HepG2 (cell line): ENCODE data around the gene EMCN.

Source experiments
- ARNT2 ChIP-seq: sonication (generic); formaldehyde crosslinking; IDR thresholded peaks from 2 replicates; pipeline ENCODE4 v1.8.0; 2022; ENCODE audit warnings: mild to moderate bottlenecking, low read depth, missing genetic modification reagents, moderate library complexity
- EZH2 ChIP-seq: conservative IDR thresholded peaks from 2 replicates; pipeline ENCODE4 v1.6.1; 2012; ENCODE audit warnings: mild to moderate bottlenecking, low read depth, low read length, moderate library complexity
- JUNB ChIP-seq: sonication (generic); formaldehyde crosslinking; IDR thresholded peaks from 2 replicates; pipeline ENCODE4 v1.8.0; 2022; ENCODE audit warnings: missing genetic modification reagents, mild to moderate bottlenecking, borderline replicate concordance
- KDM6A ChIP-seq: IDR thresholded peaks from 2 replicates; pipeline ENCODE4 v1.6.1; 2016; ENCODE audit warnings: low read depth
- NONO ChIP-seq, 2 experiments: fragments of 450-650 bp in 1 of 2; sonication (generic) in 1 of 2; formaldehyde crosslinking in 1 of 2; IDR thresholded peaks in 1 of 2; conservative IDR thresholded peaks in 1 of 2; 2 replicates each; pipeline versions ENCODE4 v1.6.1 to v1.8.0; 2017 to 2022; ENCODE audit warnings: mild to moderate bottlenecking in 1 of 2, missing genetic modification reagents in 1 of 2, moderate library complexity in 1 of 2
- NR2F1 ChIP-seq, 2 experiments: fragments of 450-650 bp in 1 of 2; formaldehyde crosslinking in 1 of 2; IDR thresholded peaks; 2 replicates each; pipeline versions ENCODE4 v1.5.0 to v1.6.1; 2016 to 2020; ENCODE audit warnings: mild to moderate bottlenecking in 1 of 2, missing compliant biosample characterization in 1 of 2, missing genetic modification reagents in 1 of 2, moderate library complexity in 1 of 2
- RBM22 ChIP-seq: fragments of 200-400 bp; formaldehyde crosslinking; optimal IDR thresholded peaks from 2 replicates; pipeline ENCODE3; 2017; ENCODE audit warnings: mild to moderate bottlenecking, low read length, moderate library complexity
- ZBTB43 ChIP-seq: sonication (generic); formaldehyde crosslinking; conservative IDR thresholded peaks from 2 replicates; pipeline ENCODE4 v1.4.0; 2020; ENCODE audit warnings: missing genetic modification reagents
- ZKSCAN8 ChIP-seq: IDR thresholded peaks from 2 replicates; pipeline ENCODE4 v1.6.1; 2016; ENCODE audit warnings: borderline replicate concordance, missing genetic modification reagents, missing compliant biosample characterization
- ZNF256 ChIP-seq: sonication (generic); formaldehyde crosslinking; conservative IDR thresholded peaks from 2 replicates; pipeline ENCODE4 v1.4.0; 2020; ENCODE audit warnings: missing genetic modification reagents
- TF ChIP-seq, protein P1 (sequence below): sonication (generic); formaldehyde crosslinking; conservative IDR thresholded peaks from 2 replicates; pipeline ENCODE4 v1.4.0; 2020; ENCODE audit warnings: mild to moderate bottlenecking, missing genetic modification reagents, moderate library complexity
- TF ChIP-seq, protein P2 (sequence below): sonication (generic); formaldehyde crosslinking; IDR thresholded peaks from 2 replicates; pipeline ENCODE4 v1.5.0; 2020; ENCODE audit warnings: mild to moderate bottlenecking, missing genetic modification reagents, moderate library complexity
- TF ChIP-seq, protein P3 (sequence below): sonication (generic); formaldehyde crosslinking; IDR thresholded peaks from 2 replicates; pipeline ENCODE4 v1.8.1; 2023; ENCODE audit warnings: mild to moderate bottlenecking, missing genetic modification reagents
- TF ChIP-seq, protein P4 (sequence below): sonication (generic); formaldehyde crosslinking; IDR thresholded peaks from 2 replicates; pipeline ENCODE4 v1.5.0; 2020; ENCODE audit warnings: missing genetic modification reagents

DNA sequence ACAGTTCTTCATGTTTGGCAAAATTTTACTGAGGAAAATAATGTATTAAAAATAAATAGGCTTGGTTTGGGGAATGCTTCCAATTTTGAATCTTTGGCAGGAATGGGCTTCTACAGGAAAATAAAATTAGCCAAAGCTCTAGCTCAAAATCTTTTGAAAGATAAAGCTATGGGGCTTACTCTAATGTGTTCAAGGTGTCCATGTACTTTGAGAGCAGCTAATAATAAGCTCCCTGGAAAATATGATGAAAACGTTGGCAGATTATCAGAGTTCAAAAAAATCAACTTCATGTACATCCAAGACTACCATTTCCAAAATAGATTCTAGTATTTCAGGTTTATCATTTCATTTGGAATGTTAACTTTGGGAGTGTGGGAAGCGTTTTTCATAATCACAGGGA, 158.4 kb downstream of the EMCN start:
- TF ChIP-seq, protein P1, sequence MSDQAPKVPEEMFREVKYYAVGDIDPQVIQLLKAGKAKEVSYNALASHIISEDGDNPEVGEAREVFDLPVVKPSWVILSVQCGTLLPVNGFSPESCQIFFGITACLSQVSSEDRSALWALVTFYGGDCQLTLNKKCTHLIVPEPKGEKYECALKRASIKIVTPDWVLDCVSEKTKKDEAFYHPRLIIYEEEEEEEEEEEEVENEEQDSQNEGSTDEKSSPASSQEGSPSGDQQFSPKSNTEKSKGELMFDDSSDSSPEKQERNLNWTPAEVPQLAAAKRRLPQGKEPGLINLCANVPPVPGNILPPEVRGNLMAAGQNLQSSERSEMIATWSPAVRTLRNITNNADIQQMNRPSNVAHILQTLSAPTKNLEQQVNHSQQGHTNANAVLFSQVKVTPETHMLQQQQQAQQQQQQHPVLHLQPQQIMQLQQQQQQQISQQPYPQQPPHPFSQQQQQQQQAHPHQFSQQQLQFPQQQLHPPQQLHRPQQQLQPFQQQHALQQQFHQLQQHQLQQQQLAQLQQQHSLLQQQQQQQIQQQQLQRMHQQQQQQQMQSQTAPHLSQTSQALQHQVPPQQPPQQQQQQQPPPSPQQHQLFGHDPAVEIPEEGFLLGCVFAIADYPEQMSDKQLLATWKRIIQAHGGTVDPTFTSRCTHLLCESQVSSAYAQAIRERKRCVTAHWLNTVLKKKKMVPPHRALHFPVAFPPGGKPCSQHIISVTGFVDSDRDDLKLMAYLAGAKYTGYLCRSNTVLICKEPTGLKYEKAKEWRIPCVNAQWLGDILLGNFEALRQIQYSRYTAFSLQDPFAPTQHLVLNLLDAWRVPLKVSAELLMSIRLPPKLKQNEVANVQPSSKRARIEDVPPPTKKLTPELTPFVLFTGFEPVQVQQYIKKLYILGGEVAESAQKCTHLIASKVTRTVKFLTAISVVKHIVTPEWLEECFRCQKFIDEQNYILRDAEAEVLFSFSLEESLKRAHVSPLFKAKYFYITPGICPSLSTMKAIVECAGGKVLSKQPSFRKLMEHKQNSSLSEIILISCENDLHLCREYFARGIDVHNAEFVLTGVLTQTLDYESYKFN (CRISPR knock-in tag) = no peak
- TF ChIP-seq, protein P2, sequence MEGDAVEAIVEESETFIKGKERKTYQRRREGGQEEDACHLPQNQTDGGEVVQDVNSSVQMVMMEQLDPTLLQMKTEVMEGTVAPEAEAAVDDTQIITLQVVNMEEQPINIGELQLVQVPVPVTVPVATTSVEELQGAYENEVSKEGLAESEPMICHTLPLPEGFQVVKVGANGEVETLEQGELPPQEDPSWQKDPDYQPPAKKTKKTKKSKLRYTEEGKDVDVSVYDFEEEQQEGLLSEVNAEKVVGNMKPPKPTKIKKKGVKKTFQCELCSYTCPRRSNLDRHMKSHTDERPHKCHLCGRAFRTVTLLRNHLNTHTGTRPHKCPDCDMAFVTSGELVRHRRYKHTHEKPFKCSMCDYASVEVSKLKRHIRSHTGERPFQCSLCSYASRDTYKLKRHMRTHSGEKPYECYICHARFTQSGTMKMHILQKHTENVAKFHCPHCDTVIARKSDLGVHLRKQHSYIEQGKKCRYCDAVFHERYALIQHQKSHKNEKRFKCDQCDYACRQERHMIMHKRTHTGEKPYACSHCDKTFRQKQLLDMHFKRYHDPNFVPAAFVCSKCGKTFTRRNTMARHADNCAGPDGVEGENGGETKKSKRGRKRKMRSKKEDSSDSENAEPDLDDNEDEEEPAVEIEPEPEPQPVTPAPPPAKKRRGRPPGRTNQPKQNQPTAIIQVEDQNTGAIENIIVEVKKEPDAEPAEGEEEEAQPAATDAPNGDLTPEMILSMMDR = no peak
- TF ChIP-seq NONO (IDR thresholded peaks at IDR 0.05) (no peak), NONO (CRISPR knock-in tag; conservative IDR thresholded peaks at IDR 0.05) (no peak), RBM22 (no peak), KDM6A (CRISPR knock-in tag) (no peak), ARNT2 (CRISPR knock-in tag) (no peak), ZKSCAN8 (no peak), EZH2 (no peak), JUNB (CRISPR knock-in tag) (no peak), NR2F1 (CRISPR knock-in tag; IDR thresholded peaks at IDR 0.05) (no peak), ZNF256 (CRISPR knock-in tag) (no peak), ZBTB43 (CRISPR knock-in tag) (no peak)
- TF ChIP-seq, protein P3, sequence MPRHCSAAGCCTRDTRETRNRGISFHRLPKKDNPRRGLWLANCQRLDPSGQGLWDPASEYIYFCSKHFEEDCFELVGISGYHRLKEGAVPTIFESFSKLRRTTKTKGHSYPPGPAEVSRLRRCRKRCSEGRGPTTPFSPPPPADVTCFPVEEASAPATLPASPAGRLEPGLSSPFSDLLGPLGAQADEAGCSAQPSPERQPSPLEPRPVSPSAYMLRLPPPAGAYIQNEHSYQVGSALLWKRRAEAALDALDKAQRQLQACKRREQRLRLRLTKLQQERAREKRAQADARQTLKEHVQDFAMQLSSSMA (CRISPR knock-in tag) = no peak
- TF ChIP-seq, protein P4, sequence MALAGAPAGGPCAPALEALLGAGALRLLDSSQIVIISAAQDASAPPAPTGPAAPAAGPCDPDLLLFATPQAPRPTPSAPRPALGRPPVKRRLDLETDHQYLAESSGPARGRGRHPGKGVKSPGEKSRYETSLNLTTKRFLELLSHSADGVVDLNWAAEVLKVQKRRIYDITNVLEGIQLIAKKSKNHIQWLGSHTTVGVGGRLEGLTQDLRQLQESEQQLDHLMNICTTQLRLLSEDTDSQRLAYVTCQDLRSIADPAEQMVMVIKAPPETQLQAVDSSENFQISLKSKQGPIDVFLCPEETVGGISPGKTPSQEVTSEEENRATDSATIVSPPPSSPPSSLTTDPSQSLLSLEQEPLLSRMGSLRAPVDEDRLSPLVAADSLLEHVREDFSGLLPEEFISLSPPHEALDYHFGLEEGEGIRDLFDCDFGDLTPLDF (CRISPR knock-in tag) = no peak
